ENCODE data around the gene CHST4. TPM values are rescaled to one million over a fixed set of nuclear protein-coding genes. Genes with fewer than 3 reads are reported as not detected.
"Not testable (repeated sequence)": the region's sequence is repeated elsewhere in the genome, so short reads cannot be mapped to it uniquely, and the experiment has no call there.

Gene CHST4
- total RNA-seq, 2 experiments from 2014 or later, result not detected

DNA sequence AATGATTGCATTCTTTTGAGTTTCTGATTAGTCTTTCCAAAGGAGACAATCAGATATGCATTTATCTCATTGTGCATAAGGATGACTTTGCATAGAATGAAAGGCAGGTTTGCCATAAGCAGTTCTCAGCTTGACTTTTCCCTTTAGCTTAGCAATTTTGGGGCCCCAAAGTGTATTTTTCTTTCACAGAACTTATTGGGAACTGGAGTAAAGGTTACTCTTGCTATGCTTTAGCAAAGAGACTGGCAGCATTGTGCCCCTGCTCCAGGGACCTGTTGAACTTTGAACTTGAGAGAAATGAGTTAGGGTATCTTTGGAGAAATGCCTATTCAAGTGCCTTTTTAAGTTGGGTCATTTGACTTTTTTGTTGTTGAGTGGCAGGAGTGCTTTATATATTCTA, 33.6 kb downstream of the CHST4 start:
- ATAC-seq (ENCODE audit: poor library complexity) (no peak), DNase-seq (no peak)
- Histone ChIP-seq H3K36me3 (ENCODE audit: insufficient read depth, low read length) (no peaks in the 10 kb centered on the region), H3K27ac (ENCODE audit: low read depth in 1 of 2, low read length in 2 of 2) (no peak overlapping the region), H3K9me3 (ENCODE audit: control insufficient read depth in 1 of 2, insufficient read depth in 1 of 2, low read length in 2 of 2) (peaks cover 4% of the 10 kb centered on the region in 2 experiments), H3K4me1 (ENCODE audit: insufficient read depth, low read length) (peaks cover 10% of the 10 kb centered on the region), H3K27me3 (ENCODE audit: control insufficient read depth in 1 of 2, insufficient read depth in 2 of 2, low read length in 2 of 2) (no peaks in the 10 kb centered on the region), H3K4me3 (ENCODE audit: low read length) (no peak overlapping the region)
- ChIA-PET POLR2A (no interaction called here), CTCF (no interaction called here)
- Mint-ChIP-seq H3K36me3 (ENCODE audit: low read depth) (peaks cover 9% of the 10 kb centered on the region), H3K4me1 (ENCODE audit: low read depth) (peaks cover 9% of the 10 kb centered on the region), H3K4me3 (no peak overlapping the region), H3K27me3 (no peaks in the 10 kb centered on the region), H3K27ac (no peak overlapping the region), H3K9me3 (no peaks in the 10 kb centered on the region)
- intact Hi-C loops (cut with DNase I, micrococcal nuclease), result loop anchor here (5.0 to 10.0 kb wide), 6 partner anchors 73 to 1105 kb away; partner anchors contain the start of genes PHLPP2 (in 2 of the 2), AP1G1 (in 1 of the 2), DHODH (in 1 of the 2) and DHX38 (in 1 of the 2)
- TF ChIP-seq, protein P1, sequence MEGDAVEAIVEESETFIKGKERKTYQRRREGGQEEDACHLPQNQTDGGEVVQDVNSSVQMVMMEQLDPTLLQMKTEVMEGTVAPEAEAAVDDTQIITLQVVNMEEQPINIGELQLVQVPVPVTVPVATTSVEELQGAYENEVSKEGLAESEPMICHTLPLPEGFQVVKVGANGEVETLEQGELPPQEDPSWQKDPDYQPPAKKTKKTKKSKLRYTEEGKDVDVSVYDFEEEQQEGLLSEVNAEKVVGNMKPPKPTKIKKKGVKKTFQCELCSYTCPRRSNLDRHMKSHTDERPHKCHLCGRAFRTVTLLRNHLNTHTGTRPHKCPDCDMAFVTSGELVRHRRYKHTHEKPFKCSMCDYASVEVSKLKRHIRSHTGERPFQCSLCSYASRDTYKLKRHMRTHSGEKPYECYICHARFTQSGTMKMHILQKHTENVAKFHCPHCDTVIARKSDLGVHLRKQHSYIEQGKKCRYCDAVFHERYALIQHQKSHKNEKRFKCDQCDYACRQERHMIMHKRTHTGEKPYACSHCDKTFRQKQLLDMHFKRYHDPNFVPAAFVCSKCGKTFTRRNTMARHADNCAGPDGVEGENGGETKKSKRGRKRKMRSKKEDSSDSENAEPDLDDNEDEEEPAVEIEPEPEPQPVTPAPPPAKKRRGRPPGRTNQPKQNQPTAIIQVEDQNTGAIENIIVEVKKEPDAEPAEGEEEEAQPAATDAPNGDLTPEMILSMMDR (IDR thresholded peaks at IDR 0.05), result no peak

DNA sequence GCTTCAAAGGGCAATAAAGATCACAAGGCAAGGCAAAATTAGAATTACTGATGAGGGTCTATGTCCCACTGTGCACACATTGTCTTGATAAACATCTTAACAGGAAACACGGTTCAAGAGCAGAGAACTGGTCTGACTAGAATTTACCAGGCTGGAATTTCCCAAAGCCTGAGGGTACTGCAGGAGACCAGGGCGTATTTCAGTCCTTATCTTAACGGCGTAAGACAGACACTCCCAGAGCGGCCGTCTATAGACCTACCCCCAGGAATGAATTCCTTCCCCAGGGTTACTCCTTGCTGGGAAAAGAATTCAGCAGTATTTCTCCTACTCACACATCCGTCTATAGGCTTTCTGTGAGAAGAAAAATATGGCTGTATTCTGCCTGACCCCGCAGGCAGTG, 35.7 kb downstream of the CHST4 start:
- intact Hi-C loops (cut with DNase I, micrococcal nuclease), result loop anchor here (5.0 to 10.0 kb wide), 6 partner anchors 75 to 1103 kb away; partner anchors contain the start of genes PHLPP2 (in 2 of the 2), AP1G1 (in 1 of the 2), DHODH (in 1 of the 2) and DHX38 (in 1 of the 2)
- peaks cover 20% of the 10 kb centered on the region for H3K4me1 ChIP-seq (ENCODE audit: insufficient read depth, low read length)
- H3K4me3 Mint-ChIP-seq; DNase-seq; H3K27me3 ChIP-seq (ENCODE audit: control insufficient read depth in 1 of 2, insufficient read depth in 2 of 2, low read length in 2 of 2); H3K27ac Mint-ChIP-seq; CTCF ChIA-PET; H3K4me3 ChIP-seq (ENCODE audit: low read length); H3K27ac ChIP-seq (ENCODE audit: low read depth in 1 of 2, low read length in 2 of 2); H3K9me3 ChIP-seq (ENCODE audit: control insufficient read depth in 1 of 2, insufficient read depth in 1 of 2, low read length in 2 of 2); POLR2A ChIA-PET; H3K36me3 ChIP-seq (ENCODE audit: insufficient read depth, low read length); H3K27me3 Mint-ChIP-seq; H3K9me3 Mint-ChIP-seq; ATAC-seq (ENCODE audit: poor library complexity): not testable (repeated sequence)
- Mint-ChIP-seq H3K4me1 (ENCODE audit: low read depth) (peaks cover 22% of the 10 kb centered on the region), H3K36me3 (ENCODE audit: low read depth) (peaks cover 16% of the 10 kb centered on the region)

DNA sequence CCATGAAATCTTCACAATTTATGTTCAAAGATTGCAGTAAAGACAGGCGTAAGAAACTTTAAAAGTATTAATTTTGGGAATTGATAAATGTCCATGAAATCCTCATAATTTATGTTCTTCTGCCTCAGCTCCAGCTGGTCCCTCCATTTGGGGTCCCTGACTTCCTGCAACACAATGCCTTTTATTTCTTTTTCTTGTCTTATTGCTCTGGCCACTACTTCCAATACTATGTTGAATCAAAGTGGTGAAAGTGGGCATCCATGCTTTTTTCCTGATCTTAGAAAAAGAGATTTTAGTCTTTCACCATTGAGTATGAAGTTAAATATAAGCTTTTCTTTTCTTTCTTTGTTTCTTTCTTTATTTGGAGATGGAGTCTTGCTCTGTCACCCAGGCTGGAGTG, 36.3 kb downstream of the CHST4 start:
- no peak overlapping the region for H3K27ac Mint-ChIP-seq
- POLR2A ChIA-PET, result no interaction called here
- intact Hi-C loops (cut with DNase I, micrococcal nuclease), result loop anchor here (5.0 to 10.0 kb wide), 6 partner anchors 75 to 1102 kb away; partner anchors contain the start of genes PHLPP2 (in 2 of the 2), AP1G1 (in 1 of the 2), DHODH (in 1 of the 2) and DHX38 (in 1 of the 2)
- no peak for ATAC-seq (ENCODE audit: poor library complexity)
- CTCF ChIA-PET, result no interaction called here
- Histone ChIP-seq H3K9me3 (ENCODE audit: control insufficient read depth in 1 of 2, insufficient read depth in 1 of 2, low read length in 2 of 2) (peaks cover 4% of the 10 kb centered on the region in 2 experiments), H3K27ac (ENCODE audit: low read depth in 1 of 2, low read length in 2 of 2) (no peak overlapping the region), H3K27me3 (ENCODE audit: control insufficient read depth in 1 of 2, insufficient read depth in 2 of 2, low read length in 2 of 2) (no peaks in the 10 kb centered on the region), H3K36me3 (ENCODE audit: insufficient read depth, low read length) (no peaks in the 10 kb centered on the region), H3K4me3 (ENCODE audit: low read length) (no peak overlapping the region), H3K4me1 (ENCODE audit: insufficient read depth, low read length) (peaks cover 20% of the 10 kb centered on the region)
- no peaks in the 10 kb centered on the region for H3K27me3 Mint-ChIP-seq
- TF ChIP-seq, protein P1 (IDR thresholded peaks at IDR 0.05), result no peak
- DNase-seq, result no peak
- no peaks in the 10 kb centered on the region for H3K9me3 Mint-ChIP-seq
- peaks cover 22% of the 10 kb centered on the region for H3K4me1 Mint-ChIP-seq (ENCODE audit: low read depth)
- peaks cover 16% of the 10 kb centered on the region for H3K36me3 Mint-ChIP-seq (ENCODE audit: low read depth)
- H3K4me3 Mint-ChIP-seq, result no peak overlapping the region

Measured in CD4-positive, alpha-beta T cell (primary cell).